IPS-NIHi11 (cell line): ENCODE results near the gene C1orf74.

ENCODE experiments used
- DNase-seq: peaks from one replicate; pipeline ENCODE4 v3.0.0; 2012; ENCODE audit warnings: mixed read lengths, low spot score

Gene C1orf74

GRCh38 chr1:209746451-209747165 is 37.8 kb downstream of the C1orf74 start:
- no peak for DNase-seq

GRCh38 chr1:209743145-209743482 is 41.2 kb downstream of the C1orf74 start:
- DNase-seq, result no peak

- no peak for DNase-seq
Observed at GRCh38 chr1:209742409-209743144, 41.8 kb downstream of the C1orf74 start.

GRCh38 chr1:209741889-209742288 is 42.5 kb downstream of the C1orf74 start:
- DNase-seq, result no peak

- no peak for DNase-seq
Observed at GRCh38 chr1:209741193-209741592, 43.2 kb downstream of the C1orf74 start.

GRCh38 chr1:209738270-209738669 is 46.1 kb downstream of the C1orf74 start:
- no peak for DNase-seq

GRCh38 chr1:209737118-209737505 is 47.2 kb downstream of the C1orf74 start:
- DNase-seq, result no peak

- DNase-seq, result no peak
Observed at GRCh38 chr1:209736490-209737117, 47.8 kb downstream of the C1orf74 start.

- no peak for DNase-seq
Observed at GRCh38 chr1:209733409-209734192, 50.8 kb downstream of the C1orf74 start.

GRCh38 chr1:209732725-209733124 is 51.6 kb downstream of the C1orf74 start:
- DNase-seq, result no peak

- DNase-seq, result no peak
Observed at GRCh38 chr1:209729436-209729835, 54.9 kb downstream of the C1orf74 start.
